ENCODE results near the gene OSTC.
"Not testable (repeated sequence)": the region's sequence is repeated elsewhere in the genome, so short reads cannot be mapped to it uniquely, and the experiment has no call there.

Gene OSTC

DNA sequence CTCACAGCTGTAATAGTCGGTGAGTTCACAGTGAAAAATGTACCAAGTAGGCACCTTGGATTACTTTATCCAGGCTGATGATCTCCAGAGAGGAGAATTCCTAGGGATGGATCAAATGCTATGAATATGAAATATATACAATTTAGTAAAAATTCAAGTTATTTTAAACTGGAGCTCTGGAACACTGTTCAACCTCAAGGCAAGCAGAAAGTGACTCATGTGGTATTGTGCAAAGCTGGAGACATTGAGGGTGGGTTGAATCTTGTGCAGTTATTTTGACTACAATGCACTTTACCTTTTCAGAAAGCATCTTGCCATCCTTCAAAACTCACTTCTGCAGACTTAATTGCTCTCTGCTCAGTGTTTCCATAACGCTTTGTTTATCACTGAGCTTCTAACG lies 43.4 kb downstream of the OSTC start:
- H3K4me1 Mint-ChIP-seq, result no peaks in the 10 kb centered on the region
- no peak for DNase-seq
- no peak for ATAC-seq
- H3K4me3 Mint-ChIP-seq, result no peak overlapping the region
- H3K27ac Mint-ChIP-seq, result no peak overlapping the region
- no peaks in the 10 kb centered on the region for H3K27me3 Mint-ChIP-seq
- H3K9me3 Mint-ChIP-seq, result no peaks in the 10 kb centered on the region

DNA sequence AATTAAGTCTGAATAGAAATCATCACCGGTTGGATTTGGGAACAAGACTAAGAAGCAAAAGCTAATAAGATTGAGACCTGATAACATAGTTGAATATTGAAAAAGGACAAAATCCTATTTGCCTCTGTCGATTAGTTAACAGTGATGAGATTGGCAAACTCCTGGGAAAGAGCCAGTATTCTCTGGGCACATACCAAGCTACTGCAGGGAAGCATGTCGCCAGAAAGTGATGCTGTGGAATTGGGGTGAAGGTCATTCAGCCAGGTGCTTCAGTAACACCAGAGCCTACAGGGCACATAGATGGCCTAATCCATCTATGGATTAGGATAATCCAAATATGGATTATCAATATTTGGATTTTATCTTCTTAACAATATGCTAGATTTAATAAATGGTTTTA lies 44.0 kb downstream of the OSTC start:
- H3K4me1 Mint-ChIP-seq, result no peaks in the 10 kb centered on the region
- no peak for ATAC-seq
- no peak overlapping the region for H3K4me3 Mint-ChIP-seq
- no peaks in the 10 kb centered on the region for H3K27me3 Mint-ChIP-seq
- H3K9me3 Mint-ChIP-seq, result no peaks in the 10 kb centered on the region
- no peak overlapping the region for H3K27ac Mint-ChIP-seq
- no peak for DNase-seq

DNA sequence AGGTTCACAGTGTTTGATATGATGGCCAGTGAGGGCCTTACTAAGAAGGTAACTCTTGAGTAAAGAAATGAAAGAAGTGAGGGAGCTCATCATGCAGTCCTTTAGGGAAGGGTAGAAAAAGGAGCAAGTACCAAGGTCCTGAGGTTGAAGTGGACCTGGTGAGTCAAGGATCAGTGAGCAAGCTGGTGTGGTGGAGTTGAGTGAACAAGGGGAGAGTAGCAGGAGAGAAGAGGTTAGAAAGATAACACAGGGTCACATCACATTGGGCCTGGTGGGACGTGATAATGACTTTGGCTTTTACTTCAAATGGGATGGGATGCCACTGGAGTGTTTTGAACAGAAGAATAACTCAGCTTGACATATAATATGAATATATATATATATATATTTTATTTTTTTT lies 44.7 kb downstream of the OSTC start:
- H3K4me1 Mint-ChIP-seq, result no peaks in the 10 kb centered on the region
- H3K27me3 Mint-ChIP-seq, result no peaks in the 10 kb centered on the region
- DNase-seq, result no peak
- H3K9me3 Mint-ChIP-seq, result no peaks in the 10 kb centered on the region
- H3K4me3 Mint-ChIP-seq, result no peak overlapping the region
- ATAC-seq, result no peak
- H3K27ac Mint-ChIP-seq, result no peak overlapping the region

DNA sequence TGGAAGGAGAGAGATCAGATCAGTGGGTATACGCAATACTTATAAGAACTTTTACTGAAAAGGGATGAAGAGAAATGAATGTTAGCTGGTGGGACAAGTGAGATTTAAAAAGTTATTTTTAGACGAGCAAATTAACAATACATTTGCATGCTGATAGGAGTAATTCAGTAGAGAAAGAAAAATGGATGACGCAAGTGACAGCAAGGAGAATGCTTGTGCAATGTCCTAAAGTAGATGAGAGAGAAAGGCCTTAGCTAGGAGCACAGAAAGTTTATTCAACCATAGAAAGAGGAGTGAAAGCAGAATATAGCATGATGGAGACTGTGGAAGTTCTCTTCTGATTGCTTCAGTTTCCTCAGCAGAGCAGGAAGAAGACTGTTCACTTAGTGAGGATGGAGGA lies 45.8 kb downstream of the OSTC start:
- peaks cover 6% of the 10 kb centered on the region for H3K4me1 Mint-ChIP-seq
- ATAC-seq (no peak), DNase-seq (no peak)
- H3K9me3 Mint-ChIP-seq, result no peaks in the 10 kb centered on the region
- H3K27ac Mint-ChIP-seq, result no peak overlapping the region
- no peaks in the 10 kb centered on the region for H3K27me3 Mint-ChIP-seq
- no peak overlapping the region for H3K4me3 Mint-ChIP-seq

DNA sequence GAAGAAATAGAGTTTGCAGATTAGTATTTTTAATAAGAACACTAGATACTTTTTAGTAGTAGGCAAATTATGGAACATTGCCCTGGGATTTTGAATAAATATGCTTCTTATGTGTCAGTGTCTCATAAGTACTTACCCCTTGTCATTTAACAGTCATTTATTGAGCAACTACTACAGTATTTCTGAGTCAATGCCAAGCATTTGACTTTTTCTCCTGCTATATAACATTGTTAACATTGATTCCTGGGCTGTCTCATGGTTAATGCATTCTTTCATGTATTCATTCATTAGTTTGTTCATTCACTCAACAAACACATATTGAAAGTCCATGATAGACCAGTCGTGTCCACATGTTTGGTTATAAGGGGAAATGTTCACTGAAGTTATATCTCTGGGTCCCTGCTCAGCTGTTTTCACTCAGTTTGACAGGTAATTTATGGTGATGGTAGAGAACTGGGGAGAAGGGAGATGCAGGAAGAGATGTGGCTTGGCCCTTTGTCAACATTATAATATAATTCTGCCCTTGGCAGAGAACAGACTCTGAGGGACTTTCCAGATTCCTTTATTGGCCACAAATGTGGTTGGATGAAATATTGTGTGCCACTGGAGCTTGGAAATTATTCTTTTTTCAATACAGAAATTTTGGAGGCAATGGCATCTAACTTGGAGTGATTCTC lies 49.8 kb downstream of the OSTC start:
- no peak for ATAC-seq

DNA sequence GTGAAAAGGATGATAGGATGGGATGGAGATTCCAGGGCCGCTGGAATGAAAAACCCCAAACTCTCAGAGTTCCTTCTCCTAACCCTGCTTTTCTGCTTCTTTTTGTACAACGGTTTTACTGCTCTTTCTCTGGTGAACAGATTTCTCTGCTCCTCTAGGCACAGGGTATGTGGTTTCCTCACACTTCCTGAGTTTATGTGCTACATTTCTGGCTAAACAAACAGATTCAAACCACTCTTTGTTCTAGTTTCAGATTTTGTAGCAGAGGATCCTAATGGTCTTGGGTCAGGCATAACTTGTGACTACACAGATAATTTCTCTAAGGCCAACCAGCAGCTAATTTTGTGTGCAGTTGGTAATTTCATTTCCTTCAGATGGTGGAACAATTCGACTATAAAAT lies 52.6 kb downstream of the OSTC start:
- H3K4me1 Mint-ChIP-seq, result peaks cover 22% of the 10 kb centered on the region
- H3K9me3 Mint-ChIP-seq, result no peaks in the 10 kb centered on the region
- H3K4me3 Mint-ChIP-seq, result no peak overlapping the region
- DNase-seq, result no peak
- no peaks in the 10 kb centered on the region for H3K27me3 Mint-ChIP-seq
- H3K27ac Mint-ChIP-seq, result no peak overlapping the region
- ATAC-seq, result no peak

More for the DNA sequence above, 49.8 kb downstream of the OSTC start:
- peaks cover 22% of the 10 kb centered on the region for H3K4me1 Mint-ChIP-seq
- H3K4me3 Mint-ChIP-seq, result no peak overlapping the region
- no peak overlapping the region for H3K27ac Mint-ChIP-seq
- H3K9me3 Mint-ChIP-seq, result no peaks in the 10 kb centered on the region
- H3K27me3 Mint-ChIP-seq, result no peaks in the 10 kb centered on the region
- DNase-seq, result no peak

DNA sequence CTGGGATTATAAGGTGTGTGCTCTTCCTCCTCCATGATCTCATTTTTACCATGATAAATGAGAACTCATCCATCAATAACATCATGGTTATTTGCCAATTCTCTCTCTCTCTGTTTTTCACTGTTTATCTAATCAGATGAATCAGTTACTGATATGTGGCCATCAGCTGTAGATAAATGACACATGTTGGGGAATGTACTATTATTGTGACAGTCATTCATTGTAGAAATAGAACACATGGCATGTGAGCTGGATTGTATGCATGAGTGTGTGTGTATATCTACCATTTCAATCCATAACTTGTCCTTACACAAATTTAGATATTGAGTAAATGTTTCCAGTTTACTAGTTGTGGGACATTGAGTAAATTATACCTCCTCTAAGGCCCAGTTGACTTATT lies 53.0 kb downstream of the OSTC start:
- Mint-ChIP-seq H3K4me3 (no peak overlapping the region), H3K27ac (no peak overlapping the region), H3K9me3 (no peaks in the 10 kb centered on the region), H3K27me3 (no peaks in the 10 kb centered on the region), H3K4me1 (peaks cover 22% of the 10 kb centered on the region)
- no peak for ATAC-seq
- DNase-seq, result no peak

DNA sequence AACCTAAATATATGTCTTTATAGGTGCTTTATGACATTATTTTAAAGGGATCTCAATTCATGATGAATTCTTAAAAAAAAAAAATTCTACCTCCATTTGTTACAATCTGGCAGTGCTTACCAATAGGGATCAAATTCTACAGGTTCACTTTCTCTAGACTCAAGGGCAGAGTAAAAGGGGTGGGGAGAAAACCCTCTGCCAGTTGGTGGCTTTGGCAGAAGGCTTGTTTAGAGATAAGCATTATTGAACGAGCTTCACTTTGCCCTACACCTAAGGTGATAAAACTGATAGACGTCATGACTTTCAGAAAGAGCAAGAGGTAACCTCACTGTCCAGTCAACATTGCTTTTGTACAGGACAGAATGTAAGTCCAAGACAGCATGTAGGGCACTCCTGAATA lies 53.6 kb downstream of the OSTC start:
- H3K27ac Mint-ChIP-seq, result no peak overlapping the region
- DNase-seq (no peak), ATAC-seq (no peak)
- no peaks in the 10 kb centered on the region for H3K9me3 Mint-ChIP-seq
- no peak overlapping the region for H3K4me3 Mint-ChIP-seq
- no peaks in the 10 kb centered on the region for H3K27me3 Mint-ChIP-seq
- peaks cover 22% of the 10 kb centered on the region for H3K4me1 Mint-ChIP-seq

DNA sequence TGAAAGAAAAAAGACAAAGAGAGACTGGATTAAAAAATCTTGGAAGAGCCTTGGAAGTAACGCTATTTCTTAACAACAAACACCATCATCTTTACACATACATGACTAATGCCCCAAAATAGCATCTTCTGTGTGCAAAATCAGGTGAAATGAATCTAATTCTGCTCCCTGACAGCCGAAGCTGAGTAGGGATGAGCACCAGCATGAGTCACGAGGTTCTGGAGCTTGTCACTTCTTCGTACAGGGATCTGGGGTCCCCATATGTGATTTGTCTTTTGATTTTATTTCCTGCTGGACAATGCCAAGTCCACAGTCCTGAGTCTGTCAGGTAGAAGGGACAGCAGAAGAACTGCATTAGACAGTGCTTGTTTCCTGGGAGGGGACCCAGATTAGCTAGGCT lies 55.9 kb downstream of the OSTC start:
- DNase-seq (no peak), ATAC-seq (no peak)
- H3K27me3 Mint-ChIP-seq, result no peaks in the 10 kb centered on the region
- no peak overlapping the region for H3K27ac Mint-ChIP-seq
- no peak overlapping the region for H3K4me3 Mint-ChIP-seq
- peaks cover 15% of the 10 kb centered on the region for H3K4me1 Mint-ChIP-seq
- peaks cover 0 to 6% of the 10 kb centered on the region in 2 donors for H3K9me3 Mint-ChIP-seq

DNA sequence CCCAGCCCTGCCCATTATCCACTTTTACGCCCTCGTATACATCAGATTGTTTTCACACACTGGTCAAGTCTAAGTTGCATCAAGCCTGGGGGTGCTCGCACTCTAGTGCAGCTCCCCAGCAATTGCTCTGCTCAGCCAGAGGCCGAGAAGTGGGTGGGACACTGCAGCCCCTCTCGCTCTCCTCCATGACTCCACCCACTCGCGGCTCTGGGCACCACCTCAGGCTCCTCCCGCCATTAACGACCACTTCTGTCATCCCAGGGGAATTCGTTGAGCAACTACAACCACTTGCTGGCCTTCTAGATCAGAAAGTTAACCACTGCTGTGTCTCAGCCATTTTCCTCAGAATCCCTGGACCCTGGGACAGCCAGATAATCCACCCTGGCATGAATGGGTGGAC lies 58.8 kb downstream of the OSTC start:
- H3K4me3 Mint-ChIP-seq, result no peak overlapping the region
- no peak overlapping the region for H3K27ac Mint-ChIP-seq
- DNase-seq, result no peak
- H3K9me3 Mint-ChIP-seq, result peaks cover 0 to 6% of the 10 kb centered on the region in 2 donors
- H3K27me3 Mint-ChIP-seq, result no peaks in the 10 kb centered on the region
- no peak for ATAC-seq
- H3K4me1 Mint-ChIP-seq, result no peaks in the 10 kb centered on the region

DNA sequence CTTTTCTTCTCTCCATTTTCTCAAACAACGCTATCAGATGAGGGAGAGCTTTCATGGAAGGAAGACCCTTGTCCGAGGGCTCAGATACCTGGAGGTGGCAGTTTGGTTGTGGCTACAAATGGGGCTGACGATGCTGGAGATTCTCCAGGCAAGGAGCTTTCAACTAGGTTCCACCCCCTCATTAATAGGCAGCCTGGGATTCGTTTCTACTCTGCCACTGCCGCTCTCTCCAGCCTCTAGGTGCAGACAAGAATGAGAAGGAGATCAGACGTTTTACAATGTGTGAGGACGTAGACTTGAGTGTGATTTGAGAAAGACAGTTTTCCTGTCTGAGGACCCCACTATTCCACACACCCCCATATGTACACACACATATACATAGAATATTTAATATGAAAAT lies 59.3 kb downstream of the OSTC start:
- H3K27me3 Mint-ChIP-seq, result no peaks in the 10 kb centered on the region
- ATAC-seq (no peak), DNase-seq (no peak)
- peaks cover 0 to 6% of the 10 kb centered on the region in 2 donors for H3K9me3 Mint-ChIP-seq
- H3K27ac Mint-ChIP-seq, result no peak overlapping the region
- H3K4me1 Mint-ChIP-seq, result no peaks in the 10 kb centered on the region
- H3K4me3 Mint-ChIP-seq, result no peak overlapping the region

DNA sequence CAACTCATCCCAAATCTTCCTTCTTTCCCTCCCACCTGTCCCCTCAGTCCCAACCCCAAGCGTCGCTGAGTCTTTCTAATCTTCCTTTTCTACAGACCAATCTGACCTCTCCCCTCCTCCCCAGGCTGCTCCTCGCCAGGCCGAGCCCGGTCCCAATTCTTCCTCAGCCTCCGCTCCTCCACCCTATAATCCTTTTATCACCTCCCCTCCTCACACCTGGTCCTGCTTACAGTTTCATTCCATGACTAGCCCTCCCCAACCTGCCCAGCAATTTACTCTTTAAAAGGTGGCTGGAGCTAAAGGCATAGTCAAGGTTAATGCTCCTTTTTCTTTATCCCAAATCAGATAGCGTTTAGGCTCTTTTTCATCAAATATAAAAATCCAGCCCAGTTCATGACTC lies 60.2 kb downstream of the OSTC start:
- not testable (repeated sequence) for ATAC-seq, H3K4me3 Mint-ChIP-seq, H3K9me3 Mint-ChIP-seq, H3K27ac Mint-ChIP-seq, DNase-seq, H3K27me3 Mint-ChIP-seq, H3K4me1 Mint-ChIP-seq

DNA sequence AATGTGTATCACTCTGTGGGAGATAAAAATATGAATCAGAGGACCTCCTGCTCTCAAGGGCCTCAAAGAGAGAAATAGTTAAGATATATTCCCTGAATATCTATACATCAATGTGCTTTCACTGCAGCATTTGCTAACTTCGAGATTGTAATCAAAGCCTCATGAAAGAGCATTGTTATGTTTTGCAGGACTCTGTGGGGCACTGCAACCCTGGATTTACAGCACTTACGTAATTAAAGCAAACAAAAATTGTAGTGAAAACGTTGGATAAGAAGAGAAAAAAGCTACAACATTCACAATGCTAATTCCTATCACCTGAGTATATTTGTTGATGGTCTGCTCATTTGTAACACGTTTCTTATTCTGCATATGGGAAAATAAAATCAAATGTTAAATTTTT lies 64.5 kb downstream of the OSTC start:
- ATAC-seq, result no peak

DNA sequence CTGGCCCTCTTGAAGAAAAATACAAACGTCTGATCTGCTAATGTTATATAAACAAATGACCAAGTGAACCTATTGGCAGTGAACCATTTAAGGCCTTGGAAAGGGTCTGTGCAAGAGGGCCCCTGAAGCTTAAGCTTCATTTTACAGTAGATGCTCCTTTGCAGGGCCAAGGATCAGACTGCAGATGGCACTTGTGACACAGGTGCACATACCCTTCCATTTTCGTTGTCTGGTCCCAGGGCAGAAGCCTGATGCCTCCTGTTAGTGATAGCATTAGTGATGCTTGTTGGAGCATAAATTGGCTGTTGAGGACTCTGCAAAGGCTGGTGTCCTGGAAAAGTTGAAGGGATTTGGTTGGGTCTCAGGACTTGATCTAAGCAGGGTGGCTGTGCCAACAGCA lies 65.9 kb downstream of the OSTC start:
- no peaks in the 10 kb centered on the region for H3K27me3 Mint-ChIP-seq
- DNase-seq, result no peak
- H3K4me3 Mint-ChIP-seq, result no peak overlapping the region

More for the DNA sequence above, 64.5 kb downstream of the OSTC start:
- Mint-ChIP-seq H3K27ac (no peak overlapping the region), H3K27me3 (no peaks in the 10 kb centered on the region), H3K4me3 (no peak overlapping the region), H3K4me1 (no peaks in the 10 kb centered on the region), H3K9me3 (no peaks in the 10 kb centered on the region)
- DNase-seq, result no peak

DNA sequence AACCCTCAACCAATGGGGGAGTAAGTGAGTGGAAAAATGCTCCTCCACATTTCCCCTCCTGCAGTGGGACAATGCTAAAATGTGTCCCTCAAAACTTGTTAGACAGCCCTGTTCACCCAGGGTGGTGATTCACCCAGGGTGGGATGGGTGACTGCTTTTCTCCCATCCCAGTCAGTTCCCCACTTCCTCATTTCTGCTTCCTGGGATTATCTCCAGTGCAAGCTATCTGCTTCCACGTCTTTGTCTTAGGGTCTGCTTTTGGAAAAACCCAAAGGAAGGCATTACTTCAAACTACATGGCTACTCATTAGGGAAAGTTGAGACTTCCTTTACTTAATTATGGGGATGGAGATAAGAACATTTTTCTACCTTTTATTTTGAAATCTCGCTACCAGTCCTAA lies 67.0 kb downstream of the OSTC start:
- ATAC-seq (no peak), DNase-seq (no peak)
- no peaks in the 10 kb centered on the region for H3K4me1 Mint-ChIP-seq
- no peak overlapping the region for H3K4me3 Mint-ChIP-seq
- H3K27me3 Mint-ChIP-seq, result peaks cover 4% of the 10 kb centered on the region
- H3K27ac Mint-ChIP-seq, result no peak overlapping the region
- H3K9me3 Mint-ChIP-seq, result no peaks in the 10 kb centered on the region

More for the DNA sequence above, 65.9 kb downstream of the OSTC start:
- H3K4me1 Mint-ChIP-seq, result no peaks in the 10 kb centered on the region
- H3K27ac Mint-ChIP-seq, result no peak overlapping the region
- no peak for ATAC-seq
- H3K9me3 Mint-ChIP-seq, result no peaks in the 10 kb centered on the region

Measured in stimulated activated naive CD8-positive, alpha-beta T cell treated with anti-CD3 and anti-CD28 coated beads, Interleukin-15, amount 100 ng/mL, for 72 hours (primary cell).